K562 (cell line): ENCODE results near the gene PMF1. TPM values are rescaled to one million over a fixed set of nuclear protein-coding genes. Genes with fewer than 3 reads are reported as not detected.

Experiments used
- ATAC-seq: fragments of 200-7000 bp; cut with Tn5 transposase; 3 replicates; pipeline ENCODE4 v1.9.1; 2020; ENCODE audit warnings: moderate library complexity
- BruUV-seq: library from RNA; stranded (reverse); fragments of 400-500 nt; replicated peaks from 2 replicates; lab custom pipeline; 2021; lab: Mats Ljungman, UMichigan
- CTCF ChIA-PET: fragments of 300-600 bp; formaldehyde crosslinking; extraction: SDS; loops from one replicate; lab custom pipeline; 2021; ENCODE audit warnings: low intra/inter-chr PET ratio; lab: Yijun Ruan, JAX
- POLR2A ChIA-PET: fragments of 300-600, 350-650 bp; sonication (Branson Sonifier 250); formaldehyde crosslinking; extraction: SDS; loops from one replicate; lab custom pipeline; 2021; ENCODE audit warnings: antibody characterized with exemption, inconsistent platforms; lab: Yijun Ruan, JAX
- DNase-seq, 4 experiments: peaks; one replicate each; pipeline versions ENCODE4 v3.0.0 to v3.0.0-alpha.2; 2011 to 2018; ENCODE audit warnings: low spot score in 3 of 4, mixed read lengths in 3 of 4; ENCODE audit errors: extremely low read depth in 1 of 4
- FAIRE-seq: peaks from 2 replicates; lab custom pipeline; 2011; peaks lifted over from hg19 to GRCh38; lab: Jason Lieb, UNC
- H2AFZ ChIP-seq: 2 replicates; pipeline ENCODE4 v1.6.0; 2011; ENCODE audit warnings: low read depth, low read length, control low read depth, inconsistent platforms
- H3K27ac ChIP-seq: fragments of 200-600 bp; 3 replicates; pipeline ENCODE4 v1.8.0; 2011; ENCODE audit warnings: low read depth, mild to moderate bottlenecking, control low read depth, inconsistent platforms, low read length, moderate library complexity, mixed read lengths; ENCODE audit errors: extremely low read depth
- H3K27me3 ChIP-seq, 2 experiments: fragments of 300-600 bp in 1 of 2; 2 replicates in 1 of 2; 3 replicates in 1 of 2; pipeline versions ENCODE4 v1.6.0 to v1.8.0; 2011; ENCODE audit warnings: inconsistent platforms in 2 of 2, low read length in 2 of 2, mild to moderate bottlenecking in 1 of 2, mixed read lengths in 1 of 2, moderate library complexity in 1 of 2; ENCODE audit not compliant: control insufficient read depth in 2 of 2, insufficient read depth in 2 of 2
- H3K36me3 ChIP-seq: fragments of 300-600 bp; 3 replicates; pipeline ENCODE4 v1.8.0; 2011; ENCODE audit warnings: mild to moderate bottlenecking, low read length, inconsistent platforms; ENCODE audit not compliant: control insufficient read depth, insufficient read depth
- H3K4me1 ChIP-seq, 2 experiments: fragments of 200-600 bp in 1 of 2; replicated peaks in 1 of 2; 2 replicates in 1 of 2; 3 replicates in 1 of 2; pipeline versions ENCODE4 v1.5.1 to v1.8.0; 2011; ENCODE audit warnings: inconsistent platforms in 2 of 2, low read length in 2 of 2, mild to moderate bottlenecking in 1 of 2, mixed read lengths in 1 of 2, moderate library complexity in 1 of 2; ENCODE audit not compliant: control insufficient read depth in 2 of 2, insufficient read depth in 2 of 2
- H3K4me2 ChIP-seq: 2 replicates; pipeline ENCODE4 v1.6.1; 2011; ENCODE audit warnings: low read length, control low read depth, inconsistent platforms, mixed read lengths; ENCODE audit not compliant: insufficient read depth
- H3K4me3 ChIP-seq: fragments of 200-600 bp; sonication (generic), shearing (Covaris generic); 2 replicates; pipeline ENCODE4 v1.5.1; 2016; ENCODE audit warnings: control low read depth, inconsistent platforms
- H3K79me2 ChIP-seq: fragments of 200-600 bp; 3 replicates; pipeline ENCODE4 v1.8.0; 2011; ENCODE audit warnings: low read length, inconsistent platforms; ENCODE audit not compliant: control insufficient read depth, insufficient read depth
- H3K9ac ChIP-seq, 2 experiments: 2 replicates each; pipeline versions ENCODE4 v1.6.0 to v1.6.1; 2011; ENCODE audit warnings: low read depth in 2 of 2, low read length in 2 of 2, control low read depth in 1 of 2, inconsistent platforms in 1 of 2, mild to moderate bottlenecking in 1 of 2, mixed read lengths in 1 of 2; ENCODE audit not compliant: insufficient read depth in 1 of 2
- H3K9me1 ChIP-seq: one replicate; pipeline ENCODE4 v1.6.0; 2011; ENCODE audit warnings: inconsistent platforms, mild to moderate bottlenecking, low read length, moderate library complexity; ENCODE audit not compliant: control insufficient read depth, insufficient read depth
- H3K9me3 ChIP-seq: replicated peaks from 2 replicates; pipeline ENCODE4 v1.5.1; 2011; ENCODE audit warnings: low read depth, low read length, inconsistent platforms; ENCODE audit not compliant: control insufficient read depth, insufficient read depth
- H4K20me1 ChIP-seq: replicated peaks from 2 replicates; pipeline ENCODE4 v1.6.1; 2011; ENCODE audit warnings: low read length, inconsistent platforms, mixed read lengths; ENCODE audit not compliant: control insufficient read depth, insufficient read depth
- ASH1L ChIP-seq: fragments of 450-650 bp; IDR thresholded peaks from 2 replicates; pipeline ENCODE4 v1.6.1; 2018; ENCODE audit warnings: borderline replicate concordance, mild to moderate bottlenecking, low read depth; ENCODE audit not compliant: partially characterized antibody
- CBFB ChIP-seq: sonication (generic); formaldehyde crosslinking; IDR thresholded peaks from 2 replicates; pipeline ENCODE4 v1.4.0; 2020; ENCODE audit warnings: mild to moderate bottlenecking, missing genetic modification reagents
- CBX3 ChIP-seq, 2 experiments: IDR thresholded peaks; 1 replicate in 1 of 2; 2 replicates in 1 of 2; pipeline ENCODE4 v1.6.1; 2012; ENCODE audit warnings: inconsistent platforms in 2 of 2, low read length in 2 of 2, borderline replicate concordance in 1 of 2, control low read depth in 1 of 2
- CREM ChIP-seq: IDR thresholded peaks from 2 replicates; pipeline ENCODE4 v1.6.1; 2014; ENCODE audit warnings: antibody characterized with exemption, low read depth
- EHMT2 ChIP-seq: fragments of 450-650 bp; IDR thresholded peaks from 2 replicates; pipeline ENCODE4 v1.6.1; 2018; ENCODE audit warnings: antibody characterized with exemption
- MEIS2 ChIP-seq: fragments of 450-650 bp; IDR thresholded peaks from 2 replicates; pipeline ENCODE4 v1.6.1; 2014; ENCODE audit warnings: mild to moderate bottlenecking; ENCODE audit not compliant: partially characterized antibody
- POLR2A ChIP-seq: fragments of 450-650 bp; conservative IDR thresholded peaks from 2 replicates; pipeline ENCODE4 v1.6.1; 2016
- POLR2AphosphoS2 ChIP-seq: IDR thresholded peaks from 2 replicates; pipeline ENCODE4 v1.6.1; 2012; ENCODE audit warnings: low read length, improper control_type of control experiment
- POLR2B ChIP-seq: fragments of 450-650 bp; IDR thresholded peaks from 2 replicates; pipeline ENCODE4 v1.6.1; 2018; ENCODE audit warnings: low read depth; ENCODE audit not compliant: partially characterized antibody
- POLR2G ChIP-seq: fragments of 200-400 bp; formaldehyde crosslinking; IDR thresholded peaks from 2 replicates; pipeline ENCODE4 v1.6.1; 2017; ENCODE audit warnings: low read depth, mild to moderate bottlenecking, antibody characterized with exemption, low read length, moderate library complexity
- RBM22 ChIP-seq: fragments of 200-400 bp; formaldehyde crosslinking; IDR thresholded peaks from 2 replicates; pipeline ENCODE4 v1.6.1; 2018; ENCODE audit warnings: low read length, low read depth; ENCODE audit not compliant: poor library complexity, severe bottlenecking
- SMAD2 ChIP-seq: fragments of 150-350 bp; IDR thresholded peaks from 2 replicates; pipeline ENCODE4 v1.6.1; 2014; ENCODE audit warnings: low read depth, mild to moderate bottlenecking, low read length
- SUPT5H ChIP-seq: fragments of 450-650 bp; IDR thresholded peaks from 2 replicates; pipeline ENCODE4 v1.6.1; 2016
- TAF15 ChIP-seq: fragments of 200-400 bp; formaldehyde crosslinking; IDR thresholded peaks from 2 replicates; pipeline ENCODE4 v1.6.1; 2017; ENCODE audit warnings: mild to moderate bottlenecking, low read depth, low read length, moderate library complexity
- ZFPM2 ChIP-seq: fragments of 250-450 bp; sonication (Bioruptor Pico); IDR thresholded peaks from 2 replicates; pipeline ENCODE4 v1.5.1; 2022; ENCODE audit warnings: mild to moderate bottlenecking
- ZKSCAN3 ChIP-seq: fragments of 250-450 bp; sonication (Bioruptor Pico); IDR thresholded peaks from 2 replicates; pipeline ENCODE4 v1.4.0; 2020
- ZNF140 ChIP-seq: fragments of 250-450 bp; sonication (Bioruptor Pico); IDR thresholded peaks from 2 replicates; pipeline ENCODE4 v1.8.0; 2021; ENCODE audit warnings: moderate library complexity, mild to moderate bottlenecking, inconsistent platforms
- WGBS: fragments of 100-300 bp; shearing (Covaris generic); methylation state at CpG from one replicate; pipeline ENCODE4 v1.1.6; 2016; ENCODE audit warnings: low coverage, mixed read lengths; ENCODE audit not compliant: insufficient coverage; ENCODE audit errors: missing lambda C conversion rate; 5-methylcytosine and 5-hydroxymethylcytosine counted together
- in situ Hi-C: fragments of 300-500 bp; cut with MboI; formaldehyde crosslinking; loops from 4 replicates; pipeline ENCODE4 v1.15.0; 2018; ENCODE audit warnings: inconsistent platforms, mixed read lengths
- intact Hi-C: fragments of 100-400 bp; cut with micrococcal nuclease; formaldehyde crosslinking; loops from 2 replicates; pipeline ENCODE4 v1.14.2; 2022
- polyA plus RNA-seq, 8 experiments: library from polyadenylated mRNA; depleted of rRNA in 4 of 8; stranded (reverse) in 5 of 8; unstranded in 3 of 8; fragments of >200 nt; fragmentation: Nextera tagmentation in 2 of 8; fragmentation: Illumina TruSeq in 1 of 8; extraction: Ambion mirVana in 2 of 8; extraction: Trizol in 1 of 8; gene quantifications; 2 replicates each; pipeline versions ENCODE4 v1.2.1 to v1.2.3, GENCODE V29; 2011 to 2014; ENCODE audit warnings: inconsistent platforms in 1 of 8, missing spikeins in 1 of 8
- total RNA-seq, 7 experiments: library from RNA; depleted of rRNA in 6 of 7; stranded (reverse); fragments of >200 nt in 6 of 7; fragmentation: Illumina TruSeq in 2 of 7; extraction: Trizol in 2 of 7; gene quantifications; 2 replicates each; pipeline versions ENCODE4 v1.2.1 to v1.2.3, GENCODE V29; 2011 to 2021; ENCODE audit warnings: low replicate concordance in 1 of 7
- TF ChIP-seq, protein P1 (sequence below): fragments of 450-650 bp; conservative IDR thresholded peaks from 2 replicates; pipeline ENCODE4 v1.6.1; 2016; ENCODE audit warnings: missing genetic modification characterization, low read depth, mild to moderate bottlenecking, control low read depth, missing compliant biosample characterization

PMF1 gene
- total and polyA plus RNA-seq, 9 of the 15 experiments (the other 6 are each of a cell fraction or from before 2014, with no cell fraction given): 9.4 to 92.9 (median 71.0) TPM

DNA sequence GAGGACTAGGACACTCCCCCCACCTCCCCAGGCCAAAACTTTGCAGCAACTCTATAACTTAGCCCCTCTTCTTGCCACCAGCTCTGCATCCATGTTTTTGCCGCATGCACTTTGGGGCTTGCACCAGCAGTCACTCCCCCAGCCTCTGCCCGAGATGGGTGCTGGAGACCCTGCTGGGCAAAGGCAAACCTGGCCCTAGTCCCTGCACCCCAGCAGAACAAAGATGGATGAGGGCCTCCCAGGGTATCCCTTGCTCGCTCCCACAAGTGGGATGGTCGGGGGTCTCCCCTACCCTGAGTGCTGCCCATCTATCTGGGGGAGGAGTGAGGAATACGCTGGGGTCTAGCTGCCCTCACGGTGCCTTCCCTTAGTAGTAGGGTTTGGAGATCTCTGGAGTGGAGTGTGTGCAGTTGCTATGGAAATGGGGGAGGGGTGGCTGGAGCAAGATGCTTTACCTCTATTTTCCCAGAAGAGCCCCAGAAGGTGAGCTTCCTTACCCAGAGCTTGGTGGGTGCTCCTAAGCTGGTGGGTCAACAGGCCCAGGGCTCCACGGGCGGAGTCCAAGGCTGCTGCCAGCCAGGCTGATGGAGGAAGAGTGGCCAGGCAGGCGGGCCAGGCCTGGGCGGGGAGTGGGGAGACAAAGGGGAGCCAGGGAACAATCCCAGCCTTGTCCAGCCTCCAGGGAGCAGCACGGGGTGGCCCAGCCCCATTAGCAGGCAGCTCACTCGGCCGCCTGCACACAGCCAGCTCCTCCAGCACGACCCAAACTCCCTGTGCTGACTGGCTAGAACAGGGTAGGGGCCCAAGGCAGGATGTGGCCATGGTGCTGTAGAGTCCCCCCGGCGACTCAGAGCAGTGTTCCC is 34.9 kb downstream of the PMF1 start, which contains the start of gene PAQR6:
PAQR6 (minus strand) TSS at position 597 of the 863 bp plus-strand sequence. CDS start 1,325 bp downstream, outside the sequence.
- Histone ChIP-seq H3K4me1 (peaks cover 0 to 48% of the 10 kb centered on the region in 2 experiments; a peak in 3 of 5 replicates), H3K36me3 (peaks cover 38% of the 10 kb centered on the region; the same call in 2 of the 3 replicates), H3K9ac (peak within 1 kb of the TSS in 1 of 2 experiments; percentile 83; a peak in 2 of 4 replicates), H3K4me2 (no peak within 1 kb of the TSS), H3K9me1 (no peaks in the 10 kb centered on the region), H4K20me1 (no peaks in the 10 kb centered on the region), H3K9me3 (no peaks in the 10 kb centered on the region), H3K27ac (no peak within 1 kb of the TSS), H3K79me2 (no peaks in the 10 kb centered on the region), H3K27me3 (no peaks in the 10 kb centered on the region), H2AFZ (no peak within 1 kb of the TSS), H3K4me3 (no peak within 1 kb of the TSS)
- CTCF ChIA-PET: no interaction called here
- in situ Hi-C loops: no loop called here
- intact Hi-C loops: no loop called here
- ATAC-seq (peak; percentile 38), FAIRE-seq (no peak), DNase-seq (no peak)
- POLR2A ChIA-PET: interaction anchor here (0.6 to 2.1 kb wide), 10 partner anchors 9 to 155 kb away, joined by 3 to 7 read pairs (median 4); partner anchors contain the start of genes PMF1 and SMG5
- no TSS peak for BruUV-seq
- WGBS: 57% methylated on average over 14 of the region's 16 CpGs
- peak; percentile 56 for TF ChIP-seq POLR2G
- no peak for TF ChIP-seq TAF15
- peak; percentile 60 for TF ChIP-seq POLR2A
- TF ChIP-seq, protein P1, sequence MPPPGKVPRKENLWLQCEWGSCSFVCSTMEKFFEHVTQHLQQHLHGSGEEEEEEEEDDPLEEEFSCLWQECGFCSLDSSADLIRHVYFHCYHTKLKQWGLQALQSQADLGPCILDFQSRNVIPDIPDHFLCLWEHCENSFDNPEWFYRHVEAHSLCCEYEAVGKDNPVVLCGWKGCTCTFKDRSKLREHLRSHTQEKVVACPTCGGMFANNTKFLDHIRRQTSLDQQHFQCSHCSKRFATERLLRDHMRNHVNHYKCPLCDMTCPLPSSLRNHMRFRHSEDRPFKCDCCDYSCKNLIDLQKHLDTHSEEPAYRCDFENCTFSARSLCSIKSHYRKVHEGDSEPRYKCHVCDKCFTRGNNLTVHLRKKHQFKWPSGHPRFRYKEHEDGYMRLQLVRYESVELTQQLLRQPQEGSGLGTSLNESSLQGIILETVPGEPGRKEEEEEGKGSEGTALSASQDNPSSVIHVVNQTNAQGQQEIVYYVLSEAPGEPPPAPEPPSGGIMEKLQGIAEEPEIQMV (tag): no peak
- peak; percentile 35 for TF ChIP-seq RBM22
- peak; percentile 52 for TF ChIP-seq SUPT5H
- no peak for TF ChIP-seq ZFPM2 (CRISPR knock-in tag)
- peak; percentile 5 for TF ChIP-seq POLR2B
- no peak for TF ChIP-seq CBX3 (IDR thresholded peaks at IDR 0.05; ENCODE audit: borderline replicate concordance in 1 of 2, low read length in 2 of 2)
- TF ChIP-seq SMAD2: no peak
- TF ChIP-seq MEIS2: no peak
- no peak for TF ChIP-seq ASH1L
- no peak for TF ChIP-seq ZNF140
- no peak for TF ChIP-seq EHMT2
- TF ChIP-seq ZKSCAN3 (CRISPR knock-in tag): no peak
- TF ChIP-seq CREM: no peak
- no peak for TF ChIP-seq CBFB
- peak; percentile 38; the same call in 1 of the 2 replicates for TF ChIP-seq POLR2AphosphoS2
